HepG2 (cell line): ENCODE data around the gene ZFP36L2. TPM values are rescaled to one million over a fixed set of nuclear protein-coding genes. Genes with fewer than 3 reads are reported as not detected.

ENCODE experiments used
- HOXA3 ChIP-seq: sonication (generic); formaldehyde crosslinking; IDR thresholded peaks from 2 replicates; pipeline ENCODE4 v1.5.0; 2020; ENCODE audit warnings: missing genetic modification reagents
- KMT2B ChIP-seq: IDR thresholded peaks from 2 replicates; pipeline ENCODE4 v1.6.1; 2016; ENCODE audit warnings: missing genetic modification reagents, missing compliant biosample characterization
- LCORL ChIP-seq, 2 experiments: fragments of 450-650 bp in 1 of 2; sonication (generic) in 1 of 2; formaldehyde crosslinking in 1 of 2; IDR thresholded peaks; 2 replicates each; pipeline versions ENCODE4 v1.5.0 to v1.6.1; 2017 to 2020; ENCODE audit warnings: antibody characterized with exemption in 1 of 2, missing genetic modification reagents in 1 of 2
- MAZ ChIP-seq, 2 experiments: sonication (generic) in 1 of 2; formaldehyde crosslinking in 1 of 2; IDR thresholded peaks; 2 replicates each; pipeline versions ENCODE4 v1.5.0 to v1.6.1; 2012 to 2020; ENCODE audit warnings: low read depth in 2 of 2, mild to moderate bottlenecking in 2 of 2, borderline replicate concordance in 1 of 2, improper control_type of control experiment in 1 of 2, low read length in 1 of 2, missing genetic modification reagents in 1 of 2, moderate library complexity in 1 of 2
- NFIC ChIP-seq: IDR thresholded peaks from 2 replicates; pipeline ENCODE4 v1.6.1; 2012; ENCODE audit warnings: mild to moderate bottlenecking, low read length, inconsistent platforms
- NR1H2 ChIP-seq: sonication (generic); formaldehyde crosslinking; IDR thresholded peaks from 2 replicates; pipeline ENCODE4 v1.8.1; 2022; ENCODE audit warnings: low read depth, missing genetic modification reagents, borderline replicate concordance
- POLR2AphosphoS5 ChIP-seq: IDR thresholded peaks from 2 replicates; pipeline ENCODE4 v1.6.1; 2012; ENCODE audit warnings: low read depth, low read length
- PRPF4 ChIP-seq: fragments of 200-400 bp; formaldehyde crosslinking; IDR thresholded peaks from 2 replicates; pipeline ENCODE4 v1.6.1; 2016; ENCODE audit warnings: low read length, low read depth; ENCODE audit not compliant: poor library complexity, severe bottlenecking
- SNAPC2 ChIP-seq: sonication (generic); formaldehyde crosslinking; IDR thresholded peaks from 2 replicates; pipeline ENCODE4 v1.8.1; 2022; ENCODE audit warnings: mild to moderate bottlenecking, missing genetic modification reagents
- SP5 ChIP-seq: IDR thresholded peaks from 2 replicates; pipeline ENCODE4 v1.6.1; 2016; ENCODE audit warnings: low read depth, borderline replicate concordance
- ZFP62 ChIP-seq: sonication (generic); formaldehyde crosslinking; IDR thresholded peaks from 2 replicates; pipeline ENCODE4 v1.4.0; 2020; ENCODE audit warnings: missing genetic modification reagents
- ZNF354B ChIP-seq: sonication (generic); formaldehyde crosslinking; IDR thresholded peaks from 2 replicates; pipeline ENCODE4 v1.8.0; 2022; ENCODE audit warnings: mild to moderate bottlenecking, missing genetic modification reagents
- ZNF816 ChIP-seq: sonication (generic); formaldehyde crosslinking; IDR thresholded peaks from 2 replicates; pipeline ENCODE4 v1.8.0; 2022; ENCODE audit warnings: missing genetic modification reagents, mild to moderate bottlenecking, borderline replicate concordance
- polyA plus RNA-seq, 8 experiments: library from polyadenylated mRNA; depleted of rRNA in 3 of 8; stranded (reverse) in 7 of 8; unstranded in 1 of 8; fragments of >200 nt; fragmentation: Illumina TruSeq in 4 of 8; extraction: Trizol in 4 of 8; gene quantifications; 2 replicates each; pipeline versions ENCODE4 v1.2.1 to v1.2.3, GENCODE V29; 2011 to 2016; ENCODE audit warnings: low read depth in 4 of 8, missing spikeins in 1 of 8, mixed read lengths in 1 of 8; ENCODE audit not compliant: insufficient read depth in 1 of 8
- total RNA-seq, 5 experiments: library from RNA; depleted of rRNA; stranded (reverse); fragments of >200 nt; fragmentation: Illumina TruSeq; extraction: Trizol; gene quantifications; 2 replicates each; pipeline ENCODE4 v1.2.3, GENCODE V29; 2016; ENCODE audit warnings: low read depth in 1 of 5
- TF ChIP-seq, protein P1 (sequence below): sonication (generic); formaldehyde crosslinking; IDR thresholded peaks from 2 replicates; pipeline ENCODE4 v1.8.0; 2022; ENCODE audit warnings: mild to moderate bottlenecking, missing genetic modification reagents; ENCODE audit not compliant: insufficient replicate concordance
- TF ChIP-seq, protein P2 (sequence below): sonication (generic); formaldehyde crosslinking; IDR thresholded peaks from 2 replicates; pipeline ENCODE4 v1.5.1; 2020; ENCODE audit warnings: missing genetic modification reagents, mild to moderate bottlenecking, borderline replicate concordance
- TF ChIP-seq, protein P3 (sequence below): sonication (generic); formaldehyde crosslinking; conservative IDR thresholded peaks from 2 replicates; pipeline ENCODE4 v1.4.0; 2020; ENCODE audit warnings: missing genetic modification reagents
- TF ChIP-seq, protein P4 (sequence below): sonication (generic); formaldehyde crosslinking; IDR thresholded peaks from 2 replicates; pipeline ENCODE4 v1.4.0; 2020; ENCODE audit warnings: missing genetic modification reagents
- TF ChIP-seq, protein P5 (sequence below): sonication (generic); formaldehyde crosslinking; IDR thresholded peaks from 2 replicates; pipeline ENCODE4 v1.5.0; 2020; ENCODE audit warnings: mild to moderate bottlenecking, missing genetic modification reagents

The ZFP36L2 gene
- total and polyA plus RNA-seq, 2 of the 13 experiments (the other 11 are each of a cell fraction or from before 2014, with no cell fraction given) = 11.2 to 21.8 TPM

DNA sequence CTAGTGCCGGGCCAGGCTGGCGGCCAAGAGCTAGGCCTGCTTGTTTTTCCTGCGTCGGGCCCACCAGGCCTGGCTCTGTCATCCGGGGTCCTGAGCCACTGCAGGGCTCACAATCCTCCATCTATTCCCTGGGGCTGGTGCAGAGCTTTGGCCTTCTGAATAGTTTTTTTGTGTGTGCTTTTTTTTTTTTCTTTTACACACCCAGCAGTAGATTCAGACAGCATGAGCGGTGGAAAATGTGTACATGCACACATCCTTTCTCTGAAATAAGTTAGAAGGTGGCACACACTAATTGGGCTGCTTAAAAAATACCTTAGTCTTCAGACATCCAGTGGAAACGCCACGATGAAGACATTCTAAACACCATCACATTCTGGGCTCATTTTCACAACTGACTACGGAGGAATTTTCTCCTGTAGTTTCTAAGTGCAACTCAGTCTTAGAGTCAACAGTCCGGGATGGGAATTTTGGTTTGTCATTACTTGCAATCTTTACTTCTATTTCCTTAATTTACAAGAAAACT lies 6.1 kb downstream of the ZFP36L2 start (continued):
- TF ChIP-seq SP5 (no peak), NR1H2 (CRISPR knock-in tag) (no peak), MAZ (IDR thresholded peaks at IDR 0.05; ENCODE audit: borderline replicate concordance, low read depth, low read length) (no peak), MAZ (CRISPR knock-in tag; IDR thresholded peaks at IDR 0.05; ENCODE audit: low read depth) (no peak), SNAPC2 (CRISPR knock-in tag) (no peak), LCORL (IDR thresholded peaks at IDR 0.05) (no peak), LCORL (CRISPR knock-in tag; IDR thresholded peaks at IDR 0.05) (no peak), POLR2AphosphoS5 (no peak), ZFP62 (CRISPR knock-in tag) (no peak), PRPF4 (no peak), KMT2B (no peak), HOXA3 (CRISPR knock-in tag) (no peak), ZNF816 (CRISPR knock-in tag) (peak; percentile 89; the same call in 1 of the 2 replicates), ZNF354B (CRISPR knock-in tag) (no peak), NFIC (no peak)
- TF ChIP-seq, protein P1, sequence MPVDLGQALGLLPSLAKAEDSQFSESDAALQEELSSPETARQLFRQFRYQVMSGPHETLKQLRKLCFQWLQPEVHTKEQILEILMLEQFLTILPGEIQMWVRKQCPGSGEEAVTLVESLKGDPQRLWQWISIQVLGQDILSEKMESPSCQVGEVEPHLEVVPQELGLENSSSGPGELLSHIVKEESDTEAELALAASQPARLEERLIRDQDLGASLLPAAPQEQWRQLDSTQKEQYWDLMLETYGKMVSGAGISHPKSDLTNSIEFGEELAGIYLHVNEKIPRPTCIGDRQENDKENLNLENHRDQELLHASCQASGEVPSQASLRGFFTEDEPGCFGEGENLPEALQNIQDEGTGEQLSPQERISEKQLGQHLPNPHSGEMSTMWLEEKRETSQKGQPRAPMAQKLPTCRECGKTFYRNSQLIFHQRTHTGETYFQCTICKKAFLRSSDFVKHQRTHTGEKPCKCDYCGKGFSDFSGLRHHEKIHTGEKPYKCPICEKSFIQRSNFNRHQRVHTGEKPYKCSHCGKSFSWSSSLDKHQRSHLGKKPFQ (CRISPR knock-in tag) = peak; percentile 2
- TF ChIP-seq, protein P2, sequence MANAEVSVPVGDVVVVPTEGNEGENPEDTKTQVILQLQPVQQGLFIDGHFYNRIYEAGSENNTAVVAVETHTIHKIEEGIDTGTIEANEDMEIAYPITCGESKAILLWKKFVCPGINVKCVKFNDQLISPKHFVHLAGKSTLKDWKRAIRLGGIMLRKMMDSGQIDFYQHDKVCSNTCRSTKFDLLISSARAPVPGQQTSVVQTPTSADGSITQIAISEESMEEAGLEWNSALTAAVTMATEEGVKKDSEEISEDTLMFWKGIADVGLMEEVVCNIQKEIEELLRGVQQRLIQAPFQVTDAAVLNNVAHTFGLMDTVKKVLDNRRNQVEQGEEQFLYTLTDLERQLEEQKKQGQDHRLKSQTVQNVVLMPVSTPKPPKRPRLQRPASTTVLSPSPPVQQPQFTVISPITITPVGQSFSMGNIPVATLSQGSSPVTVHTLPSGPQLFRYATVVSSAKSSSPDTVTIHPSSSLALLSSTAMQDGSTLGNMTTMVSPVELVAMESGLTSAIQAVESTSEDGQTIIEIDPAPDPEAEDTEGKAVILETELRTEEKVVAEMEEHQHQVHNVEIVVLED (CRISPR knock-in tag) = no peak; the same call in 1 of the 2 replicates
- TF ChIP-seq, protein P3, sequence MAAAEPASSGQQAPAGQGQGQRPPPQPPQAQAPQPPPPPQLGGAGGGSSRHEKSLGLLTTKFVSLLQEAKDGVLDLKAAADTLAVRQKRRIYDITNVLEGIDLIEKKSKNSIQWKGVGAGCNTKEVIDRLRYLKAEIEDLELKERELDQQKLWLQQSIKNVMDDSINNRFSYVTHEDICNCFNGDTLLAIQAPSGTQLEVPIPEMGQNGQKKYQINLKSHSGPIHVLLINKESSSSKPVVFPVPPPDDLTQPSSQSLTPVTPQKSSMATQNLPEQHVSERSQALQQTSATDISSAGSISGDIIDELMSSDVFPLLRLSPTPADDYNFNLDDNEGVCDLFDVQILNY (CRISPR knock-in tag) = no peak
- TF ChIP-seq, protein P4, sequence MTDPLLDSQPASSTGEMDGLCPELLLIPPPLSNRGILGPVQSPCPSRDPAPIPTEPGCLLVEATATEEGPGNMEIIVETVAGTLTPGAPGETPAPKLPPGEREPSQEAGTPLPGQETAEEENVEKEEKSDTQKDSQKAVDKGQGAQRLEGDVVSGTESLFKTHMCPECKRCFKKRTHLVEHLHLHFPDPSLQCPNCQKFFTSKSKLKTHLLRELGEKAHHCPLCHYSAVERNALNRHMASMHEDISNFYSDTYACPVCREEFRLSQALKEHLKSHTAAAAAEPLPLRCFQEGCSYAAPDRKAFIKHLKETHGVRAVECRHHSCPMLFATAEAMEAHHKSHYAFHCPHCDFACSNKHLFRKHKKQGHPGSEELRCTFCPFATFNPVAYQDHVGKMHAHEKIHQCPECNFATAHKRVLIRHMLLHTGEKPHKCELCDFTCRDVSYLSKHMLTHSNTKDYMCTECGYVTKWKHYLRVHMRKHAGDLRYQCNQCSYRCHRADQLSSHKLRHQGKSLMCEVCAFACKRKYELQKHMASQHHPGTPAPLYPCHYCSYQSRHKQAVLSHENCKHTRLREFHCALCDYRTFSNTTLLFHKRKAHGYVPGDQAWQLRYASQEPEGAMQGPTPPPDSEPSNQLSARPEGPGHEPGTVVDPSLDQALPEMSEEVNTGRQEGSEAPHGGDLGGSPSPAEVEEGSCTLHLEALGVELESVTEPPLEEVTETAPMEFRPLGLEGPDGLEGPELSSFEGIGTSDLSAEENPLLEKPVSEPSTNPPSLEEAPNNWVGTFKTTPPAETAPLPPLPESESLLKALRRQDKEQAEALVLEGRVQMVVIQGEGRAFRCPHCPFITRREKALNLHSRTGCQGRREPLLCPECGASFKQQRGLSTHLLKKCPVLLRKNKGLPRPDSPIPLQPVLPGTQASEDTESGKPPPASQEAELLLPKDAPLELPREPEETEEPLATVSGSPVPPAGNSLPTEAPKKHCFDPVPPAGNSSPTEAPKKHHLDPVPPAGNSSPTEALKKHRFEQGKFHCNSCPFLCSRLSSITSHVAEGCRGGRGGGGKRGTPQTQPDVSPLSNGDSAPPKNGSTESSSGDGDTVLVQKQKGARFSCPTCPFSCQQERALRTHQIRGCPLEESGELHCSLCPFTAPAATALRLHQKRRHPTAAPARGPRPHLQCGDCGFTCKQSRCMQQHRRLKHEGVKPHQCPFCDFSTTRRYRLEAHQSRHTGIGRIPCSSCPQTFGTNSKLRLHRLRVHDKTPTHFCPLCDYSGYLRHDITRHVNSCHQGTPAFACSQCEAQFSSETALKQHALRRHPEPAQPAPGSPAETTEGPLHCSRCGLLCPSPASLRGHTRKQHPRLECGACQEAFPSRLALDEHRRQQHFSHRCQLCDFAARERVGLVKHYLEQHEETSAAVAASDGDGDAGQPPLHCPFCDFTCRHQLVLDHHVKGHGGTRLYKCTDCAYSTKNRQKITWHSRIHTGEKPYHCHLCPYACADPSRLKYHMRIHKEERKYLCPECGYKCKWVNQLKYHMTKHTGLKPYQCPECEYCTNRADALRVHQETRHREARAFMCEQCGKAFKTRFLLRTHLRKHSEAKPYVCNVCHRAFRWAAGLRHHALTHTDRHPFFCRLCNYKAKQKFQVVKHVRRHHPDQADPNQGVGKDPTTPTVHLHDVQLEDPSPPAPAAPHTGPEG = 0 out of 2 replicates have a peak, but pooled peaks have one; percentile 1
- TF ChIP-seq, protein P5, sequence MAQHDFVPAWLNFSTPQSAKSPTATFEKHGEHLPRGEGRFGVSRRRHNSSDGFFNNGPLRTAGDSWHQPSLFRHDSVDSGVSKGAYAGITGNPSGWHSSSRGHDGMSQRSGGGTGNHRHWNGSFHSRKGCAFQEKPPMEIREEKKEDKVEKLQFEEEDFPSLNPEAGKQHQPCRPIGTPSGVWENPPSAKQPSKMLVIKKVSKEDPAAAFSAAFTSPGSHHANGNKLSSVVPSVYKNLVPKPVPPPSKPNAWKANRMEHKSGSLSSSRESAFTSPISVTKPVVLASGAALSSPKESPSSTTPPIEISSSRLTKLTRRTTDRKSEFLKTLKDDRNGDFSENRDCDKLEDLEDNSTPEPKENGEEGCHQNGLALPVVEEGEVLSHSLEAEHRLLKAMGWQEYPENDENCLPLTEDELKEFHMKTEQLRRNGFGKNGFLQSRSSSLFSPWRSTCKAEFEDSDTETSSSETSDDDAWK = no peak
